Choroid plexus epithelial cell (primary cell): ENCODE measurements around the gene FPR2.

Source experiments
- DNase-seq: peaks from one replicate; pipeline ENCODE4 v3.0.0-alpha.2; 2010; ENCODE audit warnings: low read depth
- H3K4me3 ChIP-seq: 2 replicates; pipeline ENCODE4 v1.5.1; 2011; ENCODE audit warnings: low read depth, mild to moderate bottlenecking, control low read depth, low read length, moderate library complexity
- TF ChIP-seq, protein P1 (sequence below): conservative IDR thresholded peaks from 2 replicates; pipeline ENCODE4 v1.5.1; 2011; ENCODE audit warnings: low read depth, mild to moderate bottlenecking, control low read depth, inconsistent platforms, low read length, moderate library complexity

FPR2 gene, protein sequence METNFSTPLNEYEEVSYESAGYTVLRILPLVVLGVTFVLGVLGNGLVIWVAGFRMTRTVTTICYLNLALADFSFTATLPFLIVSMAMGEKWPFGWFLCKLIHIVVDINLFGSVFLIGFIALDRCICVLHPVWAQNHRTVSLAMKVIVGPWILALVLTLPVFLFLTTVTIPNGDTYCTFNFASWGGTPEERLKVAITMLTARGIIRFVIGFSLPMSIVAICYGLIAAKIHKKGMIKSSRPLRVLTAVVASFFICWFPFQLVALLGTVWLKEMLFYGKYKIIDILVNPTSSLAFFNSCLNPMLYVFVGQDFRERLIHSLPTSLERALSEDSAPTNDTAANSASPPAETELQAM

DNA sequence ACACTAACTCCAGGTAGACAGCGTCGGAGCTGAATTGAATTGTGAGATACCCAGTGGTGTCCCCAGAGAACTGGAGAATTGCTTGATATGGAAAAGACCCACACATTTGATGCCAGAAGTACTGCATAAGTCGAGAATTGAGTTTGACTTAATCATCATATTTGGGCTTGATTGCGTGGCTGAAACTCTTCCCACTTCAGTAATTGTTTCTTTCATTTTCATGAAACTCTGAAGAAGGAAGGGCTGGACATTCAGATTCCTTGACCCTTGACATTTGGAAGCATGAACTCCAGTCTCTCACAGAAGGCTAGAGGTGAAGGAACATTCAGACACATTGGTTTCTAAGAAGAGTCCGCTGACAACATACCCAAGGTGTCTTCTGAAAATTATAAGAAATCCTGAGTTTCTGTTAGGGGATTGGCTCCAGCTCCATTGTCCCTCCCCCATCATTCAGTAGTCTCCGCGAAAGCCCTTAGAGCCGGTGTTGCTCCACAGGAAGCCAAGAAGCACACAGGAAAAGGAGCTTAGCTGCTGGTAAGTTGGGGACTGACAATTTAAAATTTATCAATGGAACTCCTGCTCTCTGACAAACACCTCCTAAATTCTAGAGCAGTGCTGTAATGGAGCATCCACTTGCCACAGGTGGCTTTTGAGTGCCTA lies at the start of gene FPR2:
TSS of gene FPR2 (plus strand) at position 484 of the 660 bp plus-strand sequence. CDS start 7,479 bp downstream, outside the sequence.
- peak; percentile 35 for DNase-seq
- no peak within 1 kb of the TSS for H3K4me3 ChIP-seq
- TF ChIP-seq, protein P1, sequence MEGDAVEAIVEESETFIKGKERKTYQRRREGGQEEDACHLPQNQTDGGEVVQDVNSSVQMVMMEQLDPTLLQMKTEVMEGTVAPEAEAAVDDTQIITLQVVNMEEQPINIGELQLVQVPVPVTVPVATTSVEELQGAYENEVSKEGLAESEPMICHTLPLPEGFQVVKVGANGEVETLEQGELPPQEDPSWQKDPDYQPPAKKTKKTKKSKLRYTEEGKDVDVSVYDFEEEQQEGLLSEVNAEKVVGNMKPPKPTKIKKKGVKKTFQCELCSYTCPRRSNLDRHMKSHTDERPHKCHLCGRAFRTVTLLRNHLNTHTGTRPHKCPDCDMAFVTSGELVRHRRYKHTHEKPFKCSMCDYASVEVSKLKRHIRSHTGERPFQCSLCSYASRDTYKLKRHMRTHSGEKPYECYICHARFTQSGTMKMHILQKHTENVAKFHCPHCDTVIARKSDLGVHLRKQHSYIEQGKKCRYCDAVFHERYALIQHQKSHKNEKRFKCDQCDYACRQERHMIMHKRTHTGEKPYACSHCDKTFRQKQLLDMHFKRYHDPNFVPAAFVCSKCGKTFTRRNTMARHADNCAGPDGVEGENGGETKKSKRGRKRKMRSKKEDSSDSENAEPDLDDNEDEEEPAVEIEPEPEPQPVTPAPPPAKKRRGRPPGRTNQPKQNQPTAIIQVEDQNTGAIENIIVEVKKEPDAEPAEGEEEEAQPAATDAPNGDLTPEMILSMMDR, result no peak

DNA sequence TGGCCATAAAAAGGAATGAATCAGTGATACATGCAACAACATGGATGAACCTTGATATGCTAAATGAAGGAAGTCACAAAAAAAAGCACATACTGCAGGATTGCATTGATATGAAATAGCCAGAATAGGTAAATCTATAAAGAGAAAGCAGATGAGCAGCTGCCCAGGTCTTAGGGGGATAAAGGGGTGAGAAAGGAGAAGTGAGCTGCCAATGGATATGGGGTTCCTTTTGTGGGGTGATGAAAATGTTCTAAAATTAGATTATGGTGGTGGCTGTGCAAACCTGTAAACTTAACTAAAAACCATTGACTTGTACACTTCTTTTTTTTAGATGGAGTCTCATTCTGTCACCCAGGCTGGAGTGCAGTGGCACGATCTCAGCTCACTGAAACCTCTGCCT lies 49.3 kb upstream of the FPR2 start:
- DNase-seq, result no peak
- no peak overlapping the region for H3K4me3 ChIP-seq
- TF ChIP-seq, protein P1, result no peak

DNA sequence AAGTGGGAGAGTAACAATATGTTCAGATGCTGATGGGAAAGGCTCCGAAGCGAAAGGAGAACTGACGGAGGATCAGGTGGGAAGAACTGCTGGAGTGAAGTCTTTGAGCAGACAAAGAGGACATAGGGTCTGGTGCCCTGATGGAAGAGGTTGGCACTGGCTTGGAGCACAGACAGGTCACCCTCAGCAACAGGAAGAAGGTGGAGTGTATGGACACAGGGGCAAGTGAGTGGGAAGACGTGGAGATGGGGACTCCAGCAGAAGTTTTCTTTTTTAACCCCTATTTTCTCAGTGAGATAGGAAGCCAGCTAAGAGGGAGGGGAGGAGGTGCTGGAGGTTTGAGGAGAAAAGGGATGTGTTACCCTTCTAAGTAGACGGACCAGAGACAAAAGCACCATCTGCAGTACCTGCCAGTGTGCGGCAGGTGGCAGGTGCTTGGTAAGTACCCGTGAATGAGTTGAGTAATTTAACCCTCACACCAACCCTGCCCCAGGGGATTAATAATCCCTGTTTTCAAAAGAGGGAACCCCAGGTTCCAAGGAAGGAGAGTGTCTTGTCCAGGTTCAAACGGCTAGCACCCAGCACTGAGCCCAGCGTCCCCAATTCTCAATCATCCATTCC lies 48.4 kb upstream of the FPR2 start:
- no peak overlapping the region for H3K4me3 ChIP-seq
- peak; percentile 81 for DNase-seq
- TF ChIP-seq, protein P1, result peak; percentile 73

DNA sequence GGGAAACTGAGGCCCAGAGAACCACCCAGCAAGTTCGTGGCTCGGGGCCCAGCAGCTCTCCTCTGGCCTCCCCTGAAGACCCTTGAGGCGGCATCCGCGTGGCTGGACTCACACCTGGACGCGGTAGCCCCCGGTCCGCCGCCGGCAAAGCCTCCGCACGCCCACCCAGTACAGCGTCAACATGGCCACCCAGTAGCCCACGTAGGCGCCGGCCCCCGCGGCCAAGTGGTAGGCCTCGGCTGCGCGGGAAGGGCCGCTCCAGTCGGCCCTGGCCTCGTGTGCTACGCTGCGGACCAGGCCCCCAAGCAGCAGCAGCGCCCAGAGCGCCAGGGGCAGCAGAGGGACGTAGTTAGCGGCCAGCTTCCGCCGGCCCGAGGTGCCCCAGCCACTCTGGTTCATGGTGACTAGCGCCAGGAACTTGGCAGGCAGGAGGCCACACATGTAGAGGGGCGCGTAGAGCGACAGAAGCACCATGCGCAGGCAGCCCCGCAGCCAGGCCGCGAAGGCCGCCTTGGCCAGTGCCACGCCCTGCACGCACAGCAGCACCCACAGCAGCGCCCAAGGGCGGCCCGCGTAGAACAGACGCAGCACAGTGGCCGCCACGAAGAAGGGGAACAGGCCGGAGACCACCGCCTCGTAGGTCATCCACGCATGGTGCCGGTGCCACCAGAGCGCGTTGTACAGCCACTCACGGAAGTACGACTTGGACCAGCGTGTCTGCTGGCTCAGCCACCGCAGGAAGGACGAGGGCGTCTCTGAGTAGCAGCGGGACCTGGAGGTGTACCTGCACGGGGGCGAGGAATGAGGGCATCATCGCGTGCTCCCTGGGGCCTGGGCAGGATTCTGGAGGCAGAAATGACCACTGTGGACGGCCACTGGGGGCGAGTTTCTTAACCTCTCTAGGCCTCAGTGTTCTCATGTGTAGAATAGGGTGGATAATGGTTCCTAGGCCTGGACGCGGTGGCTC lies 47.4 kb upstream of the FPR2 start:
- DNase-seq, result no peak
- H3K4me3 ChIP-seq, result no peak overlapping the region
- TF ChIP-seq, protein P1, result no peak

DNA sequence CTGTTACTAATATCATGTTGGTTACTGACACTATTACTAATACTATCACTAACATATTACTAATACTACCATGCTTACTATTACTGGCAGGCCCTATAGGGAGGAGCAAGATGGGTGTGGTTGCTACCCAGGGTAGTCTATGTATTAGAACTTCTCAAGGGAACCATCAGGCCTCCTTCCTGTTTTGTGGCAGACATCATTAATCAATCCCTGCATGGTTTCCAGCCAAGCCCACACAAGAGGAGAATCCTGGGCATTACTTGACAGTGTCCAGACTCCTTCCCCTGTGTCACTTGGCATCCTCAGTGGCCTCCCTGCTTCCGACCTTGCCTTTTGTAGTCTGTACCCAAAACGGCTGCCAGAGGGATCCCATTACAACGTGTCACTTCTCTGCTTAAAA lies 46.1 kb upstream of the FPR2 start:
- no peak overlapping the region for H3K4me3 ChIP-seq
- TF ChIP-seq, protein P1, result no peak
- no peak for DNase-seq

DNA sequence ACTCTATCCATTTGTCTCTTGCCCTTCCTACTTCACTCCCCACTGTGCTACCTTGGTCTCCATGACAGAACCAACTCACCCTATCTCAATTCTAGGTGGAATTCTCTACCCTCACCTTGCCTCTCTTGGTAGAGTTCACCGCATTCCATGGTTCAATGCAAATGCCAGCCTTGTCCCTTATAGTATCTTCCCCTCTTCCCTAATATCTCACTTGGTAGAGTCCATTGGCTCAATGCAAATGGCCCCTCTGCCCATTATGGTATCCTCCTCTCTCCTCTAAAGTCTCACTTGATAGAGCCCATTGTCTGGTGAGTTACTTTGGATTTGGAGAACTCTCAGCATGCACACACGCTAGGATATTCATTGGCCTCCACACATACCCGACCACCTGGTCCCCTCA lies 45.1 kb upstream of the FPR2 start:
- no peak for DNase-seq
- H3K4me3 ChIP-seq, result no peak overlapping the region
- TF ChIP-seq, protein P1, result no peak
